ENCODE data around the gene BTNL2. TPM values are rescaled to one million over a fixed set of nuclear protein-coding genes. Genes with fewer than 3 reads are reported as not detected.

BTNL2 gene
- total and polyA plus RNA-seq, 9 of the 15 experiments (the other 6 are each of a cell fraction or from before 2014, with no cell fraction given), result not detected

GRCh38 chr6:32371229-32371628, 35.8 kb downstream of the BTNL2 start:
- WGBS (ENCODE audit: insufficient coverage, low coverage, missing lambda C conversion rate), result 0% methylated on average over 1 of the region's 1 CpG
- no peaks in the 10 kb centered on the region for H3K9me1 ChIP-seq (ENCODE audit: control insufficient read depth, insufficient read depth, low read length)
- ChIA-PET CTCF (ENCODE audit: low intra/inter-chr PET ratio) (no interaction called here), POLR2A (no interaction called here)
- H3K9me3 ChIP-seq (replicated peaks; ENCODE audit: control insufficient read depth, insufficient read depth, low read depth, low read length), result no peaks in the 10 kb centered on the region
- FAIRE-seq (no peak), DNase-seq (ENCODE audit: extremely low read depth in 1 of 4, low spot score in 3 of 4) (no peak), ATAC-seq (no peak)
- H4K20me1 ChIP-seq (replicated peaks; ENCODE audit: control insufficient read depth, insufficient read depth, low read length), result no peaks in the 10 kb centered on the region
- H3K9ac ChIP-seq (ENCODE audit: insufficient read depth in 1 of 2, low read depth in 2 of 2, low read length in 2 of 2), result no peak overlapping the region
- no peaks in the 10 kb centered on the region for H3K79me2 ChIP-seq (ENCODE audit: control insufficient read depth, insufficient read depth, low read length)
- H3K4me3 ChIP-seq, result no peak overlapping the region
- in situ Hi-C loops (cut with MboI) (no loop called here), intact Hi-C loops (cut with micrococcal nuclease) (no loop called here)
- H3K27ac ChIP-seq (ENCODE audit: extremely low read depth, low read depth, low read length), result no peak overlapping the region
- TF ChIP-seq ZBTB12 (CRISPR knock-in tag; IDR thresholded peaks at IDR 0.05) (no peak), ZBTB11 (CRISPR knock-in tag; IDR thresholded peaks at IDR 0.05) (no peak), XRCC5 (IDR thresholded peaks at IDR 0.05; ENCODE audit: low read depth, low read length) (no peak), IRF2 (CRISPR knock-in tag; IDR thresholded peaks at IDR 0.05) (no peak), ZBTB26 (CRISPR knock-in tag; IDR thresholded peaks at IDR 0.05) (no peak), CBX5 (IDR thresholded peaks at IDR 0.05; ENCODE audit: borderline replicate concordance, low read depth) (no peak), BRCA1 (IDR thresholded peaks at IDR 0.05) (no peak), BRCA1 (CRISPR knock-in tag; IDR thresholded peaks at IDR 0.05) (no peak), ZNF408 (CRISPR knock-in tag; IDR thresholded peaks at IDR 0.05; ENCODE audit: low read depth) (no peak), CEBPZ (IDR thresholded peaks at IDR 0.05; ENCODE audit: borderline replicate concordance, low read depth, low read length) (no peak), BRD9 (IDR thresholded peaks at IDR 0.05; ENCODE audit: low read depth, partially characterized antibody) (no peak), ZNF24 (IDR thresholded peaks at IDR 0.05) (no peak)
- no peaks in the 10 kb centered on the region for H3K36me3 ChIP-seq (ENCODE audit: control insufficient read depth, insufficient read depth, low read length)
- H3K4me1 ChIP-seq (replicated peaks in 1 of 2; ENCODE audit: control insufficient read depth in 2 of 2, insufficient read depth in 2 of 2, low read length in 2 of 2), result no peaks in the 10 kb centered on the region
- BruUV-seq (replicated peaks), result no TSS peak
- H3K27me3 ChIP-seq (ENCODE audit: control insufficient read depth in 2 of 2, insufficient read depth in 2 of 2, low read length in 2 of 2), result peaks cover 14 to 24% of the 10 kb centered on the region in 2 experiments; a peak in 4 of 5 replicates
- no peak overlapping the region for H2AFZ ChIP-seq (ENCODE audit: low read depth, low read length)
- H3K4me2 ChIP-seq (ENCODE audit: insufficient read depth, low read length), result no peak overlapping the region
